Astrocyte of the spinal cord (primary cell): ENCODE data around the gene BTN1A1.
"Not testable (repeated sequence)": the region's sequence is repeated elsewhere in the genome, so short reads cannot be mapped to it uniquely, and the experiment has no call there.

Experiments used
- DNase-seq: peaks from one replicate; pipeline ENCODE4 v3.0.0; 2011; ENCODE audit warnings: low read depth, low spot score
- H3K4me3 ChIP-seq: 2 replicates; pipeline ENCODE4 v1.5.1; 2011; ENCODE audit warnings: low read depth, mild to moderate bottlenecking, low read length, moderate library complexity
- CTCF ChIP-seq: IDR thresholded peaks from 2 replicates; pipeline ENCODE4 v1.5.1; 2012; ENCODE audit warnings: low read depth, mild to moderate bottlenecking, low read length, inconsistent platforms
- in situ Hi-C: cut with HindIII; loops from 2 replicates; pipeline ENCODE4 v1.10.0; 2017; ENCODE audit warnings: low sequenced_read_pairs

BTN1A1 gene

DNA sequence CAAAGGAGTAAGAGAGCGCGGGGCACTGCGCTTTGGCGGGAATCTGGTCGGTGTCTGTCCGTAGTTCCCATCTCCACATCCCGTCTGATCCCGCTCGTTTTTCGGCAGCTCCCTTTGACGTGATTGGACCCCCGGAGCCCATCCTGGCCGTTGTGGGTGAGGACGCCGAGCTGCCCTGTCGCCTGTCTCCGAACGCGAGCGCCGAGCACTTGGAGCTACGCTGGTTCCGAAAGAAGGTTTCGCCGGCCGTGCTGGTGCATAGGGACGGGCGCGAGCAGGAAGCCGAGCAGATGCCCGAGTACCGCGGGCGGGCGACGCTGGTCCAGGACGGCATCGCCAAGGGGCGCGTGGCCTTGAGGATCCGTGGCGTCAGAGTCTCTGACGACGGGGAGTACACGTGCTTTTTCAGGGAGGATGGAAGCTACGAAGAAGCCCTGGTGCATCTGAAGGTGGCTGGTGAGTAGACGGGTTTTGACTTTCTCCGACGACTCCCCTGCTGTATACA lies 1.4 kb downstream of the BTN1A1 start:
- no peak for DNase-seq
- peak overlapping the region; percentile 8 for H3K4me3 ChIP-seq
- in situ Hi-C loops: no loop called here
- no peak for TF ChIP-seq CTCF

DNA sequence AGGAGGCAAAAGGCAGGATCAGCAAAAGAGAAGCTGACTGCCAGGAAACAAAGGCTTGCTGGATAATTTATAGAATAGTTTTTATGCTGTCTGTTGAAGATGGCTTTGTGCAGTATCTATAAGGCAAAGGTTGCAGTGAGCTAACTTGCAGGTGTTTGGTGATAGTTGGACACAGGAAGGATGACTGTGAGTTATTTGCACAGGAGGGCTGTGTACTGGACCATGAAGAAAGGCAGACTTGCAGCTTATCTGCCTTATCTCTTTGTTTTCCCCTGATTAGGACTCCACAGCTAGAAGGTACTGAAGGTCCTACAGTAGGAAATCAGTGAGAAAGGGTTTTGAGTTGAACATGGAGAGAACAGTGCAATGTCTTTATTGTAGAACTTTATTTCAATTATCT lies 2.1 kb downstream of the BTN1A1 start:
- in situ Hi-C loops: no loop called here
- H3K4me3 ChIP-seq: no peak overlapping the region
- DNase-seq: no peak
- no peak for TF ChIP-seq CTCF

DNA sequence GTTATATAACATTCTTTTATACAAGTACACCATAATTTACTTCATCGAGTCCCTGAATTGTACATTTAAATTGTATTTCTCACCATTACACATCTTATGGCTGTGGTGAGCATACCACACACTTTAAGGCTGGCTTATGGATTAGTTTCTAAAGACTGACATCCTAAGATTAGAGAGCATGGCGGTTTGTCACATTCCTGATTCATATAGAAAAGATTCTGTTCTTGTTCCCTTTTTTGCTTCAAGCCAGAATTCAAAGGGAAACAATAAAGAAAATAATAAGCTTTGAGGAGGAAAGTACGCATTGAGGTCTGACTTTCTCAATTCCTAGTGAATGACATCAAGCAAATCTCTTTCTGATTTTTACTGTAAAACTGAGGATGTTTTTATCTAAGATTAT lies 2.5 kb downstream of the BTN1A1 start:
- TF ChIP-seq CTCF: no peak
- in situ Hi-C loops: no loop called here
- DNase-seq: no peak
- H3K4me3 ChIP-seq: no peak overlapping the region

GRCh38 chr6:26507658-26508057 lies 7.6 kb downstream of the BTN1A1 start:
- TF ChIP-seq CTCF: no peak
- H3K4me3 ChIP-seq: no peak overlapping the region
- in situ Hi-C loops: no loop called here
- no peak for DNase-seq

GRCh38 chr6:26511033-26511432 lies 10.9 kb downstream of the BTN1A1 start:
- in situ Hi-C loops: not testable (repeated sequence)

DNA sequence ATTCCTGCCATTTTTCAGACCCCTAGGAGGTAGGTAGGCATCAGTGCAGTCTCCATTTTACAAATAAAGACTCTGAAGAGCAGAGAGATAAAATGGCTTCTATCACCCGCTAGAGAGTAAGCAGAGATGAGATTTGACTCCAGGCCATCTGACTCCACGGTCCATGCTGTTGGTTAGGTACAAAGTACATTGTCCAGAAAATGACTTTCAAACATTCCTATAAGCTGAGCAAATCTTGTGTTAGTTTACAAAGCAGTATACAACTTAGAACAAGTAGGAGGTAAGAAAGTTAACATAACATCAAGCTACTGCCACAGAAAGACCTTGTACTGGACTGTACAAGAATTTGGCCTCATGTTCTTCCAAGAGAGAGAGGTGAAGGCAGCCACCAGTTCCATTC lies 14.9 kb downstream of the BTN1A1 start:
- peak; percentile 8 for DNase-seq
- in situ Hi-C loops: no loop called here
- no peak for TF ChIP-seq CTCF
- no peak overlapping the region for H3K4me3 ChIP-seq

More at GRCh38 chr6:26511033-26511432, 10.9 kb downstream of the BTN1A1 start:
- not testable (repeated sequence) for DNase-seq, H3K4me3 ChIP-seq

DNA sequence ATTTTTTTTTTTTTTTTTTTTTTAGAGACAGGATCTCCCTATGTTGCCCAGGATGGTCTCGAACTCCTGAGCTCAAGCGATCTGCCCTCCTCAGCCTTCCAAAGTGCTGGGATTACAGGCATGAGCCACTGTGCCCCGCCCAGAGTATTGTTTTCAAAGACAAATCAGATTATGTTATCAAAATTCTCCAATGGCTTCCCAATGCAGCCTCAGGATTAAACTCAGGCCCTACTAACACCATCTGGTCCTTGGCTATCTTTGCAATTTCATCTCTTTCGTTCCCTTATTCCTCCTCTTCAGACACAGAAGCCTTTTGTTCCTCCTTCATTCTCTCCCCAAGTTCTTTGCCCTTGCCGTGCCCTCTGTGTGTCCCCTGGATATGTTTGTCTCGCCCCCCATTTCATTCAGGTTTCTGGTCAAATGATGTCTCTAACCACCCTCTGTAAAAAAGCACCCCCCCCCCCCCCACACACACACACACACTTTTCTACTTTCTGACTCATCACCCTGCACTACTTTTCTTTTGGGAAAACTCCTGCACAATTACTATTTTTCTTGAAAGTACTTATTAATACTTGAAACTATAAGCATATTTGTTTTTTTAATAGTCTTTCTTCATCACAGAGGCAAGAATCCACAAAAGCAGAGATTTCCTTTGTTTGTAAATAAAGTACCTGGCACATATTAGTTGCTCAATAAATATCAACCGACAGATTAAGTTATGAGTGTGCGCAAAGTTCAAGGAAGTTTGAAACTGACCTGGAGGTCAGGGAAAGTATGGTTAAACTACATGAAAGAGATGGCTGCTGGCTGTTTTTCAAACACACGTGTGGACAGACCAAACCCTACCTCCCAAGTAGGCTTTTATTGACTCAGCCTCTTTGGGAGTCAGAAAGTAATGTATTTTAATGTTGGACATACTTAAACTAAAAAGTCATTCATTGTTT lies 16.7 kb downstream of the BTN1A1 start:
- DNase-seq: peak; percentile 10
- TF ChIP-seq CTCF: no peak
- H3K4me3 ChIP-seq: no peak overlapping the region
- in situ Hi-C loops: no loop called here
